ENCODE measurements around the gene NR4A3. TPM values are rescaled to one million over a fixed set of nuclear protein-coding genes. Genes with fewer than 3 reads are reported as not detected.

The NR4A3 gene
- total and polyA plus RNA-seq, 11 donors = 1.5 to 27.8 (median 9.9) TPM

DNA sequence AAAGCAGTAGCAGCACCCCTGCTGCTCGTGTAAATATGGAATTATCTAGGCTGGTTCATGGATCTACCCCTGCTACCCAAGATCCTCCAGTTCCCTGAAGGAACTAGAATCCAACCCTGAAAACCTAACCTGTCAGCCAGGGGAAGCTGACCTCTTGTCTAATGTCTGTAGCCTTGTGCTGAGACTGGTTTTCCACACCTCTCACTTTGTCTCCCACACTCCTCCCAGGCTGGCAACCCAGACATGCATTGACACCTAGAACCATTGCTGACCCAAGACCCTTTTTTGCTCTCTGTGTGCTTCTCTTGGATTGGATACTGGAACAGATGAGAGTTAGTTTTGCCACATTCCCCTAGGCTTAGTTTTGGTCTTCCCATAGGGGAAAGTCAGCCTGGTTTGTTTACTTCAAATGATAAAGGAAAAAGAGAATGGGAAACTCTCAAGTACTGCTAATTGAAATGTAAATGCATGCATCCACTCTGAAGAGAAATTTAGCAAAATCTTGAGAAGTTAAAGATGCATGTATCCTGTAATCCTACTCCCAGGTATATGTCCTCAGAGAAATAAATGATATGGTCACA is 36.6 kb upstream of the NR4A3 start:
- H3K4me3 ChIP-seq = no peak overlapping the region
- no peak for ATAC-seq
- intact Hi-C loops (cut with DNase I) = loop anchor here in 1 of 10 donors (10.0 kb wide), 1 partner anchor 120 kb away; no protein-coding TSS in a partner anchor

GRCh38 chr9:99787556-99787955 is 34.1 kb upstream of the NR4A3 start:
- H3K9me3 ChIP-seq = peaks cover 0 to 5% (median 0%) of the 10 kb centered on the region in 12 donors
- no peak overlapping the region for H3K4me3 ChIP-seq
- H3K4me1 ChIP-seq = no peaks in the 10 kb centered on the region
- DNase-seq = no peak
- intact Hi-C loops (cut with DNase I) = loop anchor here in 1 of 10 donors (10.0 kb wide), 1 partner anchor 123 kb away; no protein-coding TSS in a partner anchor
- ATAC-seq = no peak
- H3K36me3 ChIP-seq = no peaks in the 10 kb centered on the region
- H3K27ac ChIP-seq = no peak overlapping the region
- TF ChIP-seq POLR2A (IDR thresholded peaks at IDR 0.05) = no peak
- no peak for TF ChIP-seq CTCF (IDR thresholded peaks at IDR 0.05)
- H3K27me3 ChIP-seq = no peaks in the 10 kb centered on the region

More for the DNA sequence above, 36.6 kb upstream of the NR4A3 start:
- no peaks in the 10 kb centered on the region for H3K36me3 ChIP-seq
- whole genome bisulfite sequencing, 4 donors = 64 to 89% (median 88%) methylated on average over 1 of the region's 1 CpG
- no peak for DNase-seq
- peaks cover 0 to 1% (median 0%) of the 10 kb centered on the region in 12 donors for H3K9me3 ChIP-seq
- no peak overlapping the region for H3K27ac ChIP-seq
- no peaks in the 10 kb centered on the region for H3K27me3 ChIP-seq
- no peaks in the 10 kb centered on the region for H3K4me1 ChIP-seq
- TF ChIP-seq POLR2A (IDR thresholded peaks at IDR 0.05) (no peak), CTCF (IDR thresholded peaks at IDR 0.05) (no peak)

DNA sequence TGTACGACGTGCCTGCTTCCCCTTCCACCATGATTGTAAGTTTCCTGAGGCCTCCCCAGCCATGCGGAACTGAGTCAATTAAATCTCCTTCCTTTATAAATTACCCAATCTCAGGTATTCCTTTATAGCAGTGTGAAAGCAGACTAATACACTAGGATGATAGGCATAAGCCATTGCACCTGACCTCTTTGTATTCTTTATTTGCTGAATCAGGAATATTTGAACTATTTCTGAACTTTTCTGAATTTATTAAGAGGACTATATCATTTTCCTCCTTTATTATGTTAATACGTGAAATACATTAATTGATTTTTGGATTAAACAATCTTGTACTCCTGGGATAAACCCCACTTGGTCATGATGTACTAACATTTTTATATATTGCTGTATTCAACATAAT is 28.2 kb upstream of the NR4A3 start:
- TF ChIP-seq POLR2A (IDR thresholded peaks at IDR 0.05) (no peak), CTCF (IDR thresholded peaks at IDR 0.05) (no peak)
- DNase-seq (no peak), ATAC-seq (no peak)
- H3K27ac ChIP-seq = no peak overlapping the region
- 93 to 97% (median 93%) methylated on average over 4 of the region's 4 CpGs for WGBS, 4 donors
- no peak overlapping the region for H3K4me3 ChIP-seq
- intact Hi-C loops (cut with DNase I) = no loop called here
- no peaks in the 10 kb centered on the region for H3K4me1 ChIP-seq
- H3K9me3 ChIP-seq = peaks cover 0 to 5% (median 0%) of the 10 kb centered on the region in 12 donors
- no peaks in the 10 kb centered on the region for H3K36me3 ChIP-seq
- H3K27me3 ChIP-seq = no peaks in the 10 kb centered on the region

- intact Hi-C loops (cut with DNase I) = no loop called here
- H3K4me1 ChIP-seq = no peaks in the 10 kb centered on the region
- no peak for DNase-seq
- H3K4me3 ChIP-seq = no peak overlapping the region
- H3K9me3 ChIP-seq = no peaks in the 10 kb centered on the region
- no peak for ATAC-seq
- no peak overlapping the region for H3K27ac ChIP-seq
- no peak for TF ChIP-seq POLR2A (IDR thresholded peaks at IDR 0.05)
- TF ChIP-seq CTCF (IDR thresholded peaks at IDR 0.05) = no peak
- 91 to 98% (median 97%) methylated on average over 1 of the region's 1 CpG for WGBS, 4 donors
- no peaks in the 10 kb centered on the region for H3K36me3 ChIP-seq
- no peaks in the 10 kb centered on the region for H3K27me3 ChIP-seq
Observed at GRCh38 chr9:99796231-99796630, 25.5 kb upstream of the NR4A3 start.

Measured in heart left ventricle (tissue), 16 donors.